ENCODE data around the gene KMT2E.

KMT2E gene

GRCh38 chr7:105141068-105141467 is 127.1 kb downstream of the KMT2E start:
- peak; percentile 50 for TF ChIP-seq CTCF (IDR thresholded peaks at IDR 0.05; ENCODE audit: low read depth, low read length, missing control alignments)
- peak; percentile 10 for DNase-seq (ENCODE audit: extremely low read depth, low read depth)
- H3K4me3 ChIP-seq (replicated peaks; ENCODE audit: low read depth, low read length), result no peak overlapping the region

GRCh38 chr7:105149827-105150226 is 135.8 kb downstream of the KMT2E start:
- H3K4me3 ChIP-seq (replicated peaks; ENCODE audit: low read depth, low read length), result no peak overlapping the region
- DNase-seq (ENCODE audit: extremely low read depth, low read depth), result peak; percentile 7
- no peak for TF ChIP-seq CTCF (IDR thresholded peaks at IDR 0.05; ENCODE audit: low read depth, low read length, missing control alignments)

- no peak for DNase-seq (ENCODE audit: extremely low read depth, low read depth)
- no peak overlapping the region for H3K4me3 ChIP-seq (replicated peaks; ENCODE audit: low read depth, low read length)
- no peak for TF ChIP-seq CTCF (IDR thresholded peaks at IDR 0.05; ENCODE audit: low read depth, low read length, missing control alignments)
Measured at GRCh38 chr7:105151152-105151551, 137.1 kb downstream of the KMT2E start.

- no peak overlapping the region for H3K4me3 ChIP-seq (replicated peaks; ENCODE audit: low read depth, low read length)
- no peak for DNase-seq (ENCODE audit: extremely low read depth, low read depth)
- no peak for TF ChIP-seq CTCF (IDR thresholded peaks at IDR 0.05; ENCODE audit: low read depth, low read length, missing control alignments)
Measured at GRCh38 chr7:105153531-105153930, 139.5 kb downstream of the KMT2E start.

GRCh38 chr7:105154084-105154483 is 140.1 kb downstream of the KMT2E start:
- TF ChIP-seq CTCF (IDR thresholded peaks at IDR 0.05; ENCODE audit: low read depth, low read length, missing control alignments), result no peak
- no peak for DNase-seq (ENCODE audit: extremely low read depth, low read depth)
- no peak overlapping the region for H3K4me3 ChIP-seq (replicated peaks; ENCODE audit: low read depth, low read length)

- no peak for TF ChIP-seq CTCF (IDR thresholded peaks at IDR 0.05; ENCODE audit: low read depth, low read length, missing control alignments)
- no peak overlapping the region for H3K4me3 ChIP-seq (replicated peaks; ENCODE audit: low read depth, low read length)
- no peak for DNase-seq (ENCODE audit: extremely low read depth, low read depth)
Measured at GRCh38 chr7:105156731-105157130, 142.7 kb downstream of the KMT2E start.

- TF ChIP-seq CTCF (IDR thresholded peaks at IDR 0.05; ENCODE audit: low read depth, low read length, missing control alignments), result no peak
- DNase-seq (ENCODE audit: extremely low read depth, low read depth), result no peak
- H3K4me3 ChIP-seq (replicated peaks; ENCODE audit: low read depth, low read length), result no peak overlapping the region
Measured at GRCh38 chr7:105157278-105157677, 143.3 kb downstream of the KMT2E start.
